ENCODE data around the gene CAMK4. TPM values are rescaled to one million over a fixed set of nuclear protein-coding genes. Genes with fewer than 3 reads are reported as not detected.
A peak's percentile ranks its signal among the peaks of the same experiment; 100 is the strongest.

Gene CAMK4
- total and polyA plus RNA-seq, 10 donors = 0.90 to 22.3 (median 12.6) TPM

- peaks cover 0 to 57% (median 21%) of the 10 kb centered on the region in 6 donors for H3K4me1 ChIP-seq
- WGBS, 5 donors = 75 to 82% (median 80%) methylated on average over 6 of the region's 6 CpGs
- H3K27me3 ChIP-seq (replicated peaks in 1 of 7) = peaks cover 0 to 48% (median 13%) of the 10 kb centered on the region in 7 donors
- intact Hi-C loops (cut with DNase I; ENCODE audit: low total_unique reads) = no loop called here
- H3K27ac ChIP-seq = peak overlapping the region in 5 of 8 donors; percentile 5 to 78 (median 40)
- H3K4me3 ChIP-seq = peak overlapping the region in 2 of 8 donors; percentile 2 to 79
- no peaks in the 10 kb centered on the region for H3K9me3 ChIP-seq
- DNase-seq = no peak
- no peaks in the 10 kb centered on the region for H3K36me3 ChIP-seq
- TF ChIP-seq CTCF (IDR thresholded peaks at IDR 0.05 in 8 of 11, conservative IDR thresholded peaks at IDR 0.05 in 3 of 11) = no peak
- no peak for TF ChIP-seq POLR2A (IDR thresholded peaks at IDR 0.05)
- TF ChIP-seq POLR2AphosphoS5 (IDR thresholded peaks at IDR 0.05) = no peak
Measured at GRCh38 chr5:111226556-111226955, 2.4 kb downstream of the CAMK4 start.

- intact Hi-C loops (cut with DNase I; ENCODE audit: low total_unique reads) = no loop called here
- Histone ChIP-seq H3K4me1 (peaks cover 0 to 63% (median 21%) of the 10 kb centered on the region in 6 donors), H3K4me3 (peak overlapping the region in 1 of 8 donors; percentile 79), H3K9me3 (no peaks in the 10 kb centered on the region), H3K36me3 (no peaks in the 10 kb centered on the region), H3K27ac (peak overlapping the region in 6 of 8 donors; percentile 17 to 78 (median 38)), H3K27me3 (replicated peaks in 1 of 7) (peaks cover 0 to 48% (median 13%) of the 10 kb centered on the region in 7 donors)
- TF ChIP-seq POLR2A (IDR thresholded peaks at IDR 0.05) = no peak
- TF ChIP-seq CTCF (IDR thresholded peaks at IDR 0.05 in 8 of 11, conservative IDR thresholded peaks at IDR 0.05 in 3 of 11) = no peak
- no peak for TF ChIP-seq POLR2AphosphoS5 (IDR thresholded peaks at IDR 0.05)
- no peak for DNase-seq
- 75 to 88% (median 85%) methylated on average over 6 of the region's 6 CpGs for WGBS, 5 donors
Measured at GRCh38 chr5:111227226-111227782, 3.1 kb downstream of the CAMK4 start.

- WGBS, 5 donors = 34 to 45% (median 42%) methylated on average over 4 of the region's 4 CpGs
- peak overlapping the region in 1 of 8 donors; percentile 79 for H3K4me3 ChIP-seq
- DNase-seq = peak; percentile 76
Measured at GRCh38 chr5:111227801-111228200, 3.6 kb downstream of the CAMK4 start.

More at GRCh38 chr5:111227801-111228200, 3.6 kb downstream of the CAMK4 start:
- Histone ChIP-seq H3K27me3 (replicated peaks in 1 of 7) (peaks cover 0 to 48% (median 13%) of the 10 kb centered on the region in 7 donors), H3K9me3 (no peaks in the 10 kb centered on the region), H3K36me3 (no peaks in the 10 kb centered on the region), H3K27ac (peak overlapping the region in 7 of 8 donors; percentile 15 to 78 (median 35)), H3K4me1 (peaks cover 0 to 63% (median 21%) of the 10 kb centered on the region in 6 donors)
- intact Hi-C loops (cut with DNase I; ENCODE audit: low total_unique reads) = no loop called here
- TF ChIP-seq POLR2AphosphoS5 (IDR thresholded peaks at IDR 0.05) = peak in 1 of 3 donors; percentile 5
- no peak for TF ChIP-seq POLR2A (IDR thresholded peaks at IDR 0.05)
- TF ChIP-seq CTCF (IDR thresholded peaks at IDR 0.05 in 8 of 11, conservative IDR thresholded peaks at IDR 0.05 in 3 of 11) = no peak
